ENCODE results near the gene PTPRK.

- TF ChIP-seq CTCF (IDR thresholded peaks at IDR 0.05) (no peak), EZH2 (IDR thresholded peaks at IDR 0.05; ENCODE audit: borderline replicate concordance, insufficient read depth, low read depth, low read length, poor library complexity, severe bottlenecking) (no peak)
Measured at GRCh38 chr6:128351255-128351514, 169.2 kb downstream of the PTPRK start.
